GM12872 (cell line): ENCODE measurements around the gene SURF1.

ENCODE experiments used
- CTCF ChIP-seq: IDR thresholded peaks from 3 replicates; pipeline ENCODE4 v1.5.1; 2011; ENCODE audit warnings: low read depth, mild to moderate bottlenecking, low read length, moderate library complexity; ENCODE audit not compliant: insufficient read depth

Gene SURF1

GRCh38 chr9:133339641-133340040, 16.6 kb downstream of the SURF1 start:
- no peak for TF ChIP-seq CTCF

DNA sequence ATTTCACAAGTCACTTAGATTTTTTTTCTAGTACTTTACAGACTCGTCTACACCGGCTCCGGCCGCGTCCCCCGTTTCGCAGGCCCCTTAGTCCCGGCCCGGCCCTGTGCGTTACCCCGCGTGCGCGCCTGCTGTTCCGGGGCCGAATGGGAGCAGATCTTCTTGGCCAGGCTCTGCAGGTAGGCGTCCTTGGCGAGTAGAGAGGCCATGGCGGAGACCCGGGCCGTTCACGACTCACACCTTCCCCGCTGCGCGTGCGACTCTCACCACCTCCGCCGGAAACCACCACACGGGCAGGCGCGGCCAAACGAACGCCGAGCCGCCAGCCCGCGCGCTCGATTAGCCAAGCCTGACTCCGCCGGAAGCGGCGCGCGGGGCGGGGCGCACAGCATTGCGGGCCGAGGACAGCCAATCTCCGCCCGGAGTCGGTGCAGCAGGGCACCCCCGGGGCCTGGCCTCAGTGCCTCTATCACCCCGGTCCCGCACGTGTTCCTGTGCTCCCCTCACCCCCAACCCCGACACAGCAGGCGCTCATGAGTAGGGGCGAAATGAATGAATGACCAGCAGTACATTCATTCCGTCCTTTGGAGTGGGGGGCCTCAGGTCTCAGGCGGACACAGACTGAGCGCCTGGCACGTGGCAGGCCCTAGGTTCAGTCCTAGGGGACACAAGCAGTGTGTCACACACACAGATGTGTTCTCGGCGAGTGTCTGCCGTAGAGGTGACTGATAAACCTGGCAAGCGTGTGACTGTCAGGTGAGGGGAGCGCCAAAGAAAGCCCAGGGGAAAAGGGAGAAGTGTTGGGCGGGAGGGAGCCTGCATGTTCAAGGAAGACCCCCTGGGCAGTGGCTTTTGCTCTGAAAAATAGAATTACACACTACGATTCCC, 20.1 kb downstream of the SURF1 start, which contains the start of gene SURF6:
Gene SURF6 (minus strand): TSS at position 265 of the 888 bp plus-strand sequence. CDS start 56 bp downstream, at position 209.
- TF ChIP-seq CTCF: no peak

GRCh38 chr9:133334161-133334560, 22.1 kb downstream of the SURF1 start:
- no peak for TF ChIP-seq CTCF

GRCh38 chr9:133333566-133333965, 22.7 kb downstream of the SURF1 start:
- TF ChIP-seq CTCF: no peak

DNA sequence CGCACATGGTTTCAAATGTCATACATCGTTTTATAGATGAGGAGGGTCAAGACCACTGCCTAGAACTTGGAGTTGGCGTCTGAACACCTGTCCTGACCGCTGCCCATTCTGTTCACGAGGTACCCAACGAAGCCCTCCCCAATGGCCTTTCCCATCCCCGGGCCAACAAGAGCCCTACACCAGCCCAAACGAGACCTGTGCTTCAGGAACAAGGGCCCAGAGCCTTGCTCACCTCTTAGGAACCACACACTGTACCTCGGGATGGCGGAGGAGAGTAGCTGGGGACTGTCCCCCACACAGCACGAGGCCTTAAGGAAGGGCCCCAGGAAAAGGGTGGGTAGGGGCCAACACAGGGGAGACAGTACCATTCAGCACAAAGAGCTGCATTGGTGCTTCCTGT, 23.3 kb downstream of the SURF1 start:
- no peak for TF ChIP-seq CTCF

- TF ChIP-seq CTCF: no peak
Observed at GRCh38 chr9:133332381-133332730, 23.9 kb downstream of the SURF1 start.

DNA sequence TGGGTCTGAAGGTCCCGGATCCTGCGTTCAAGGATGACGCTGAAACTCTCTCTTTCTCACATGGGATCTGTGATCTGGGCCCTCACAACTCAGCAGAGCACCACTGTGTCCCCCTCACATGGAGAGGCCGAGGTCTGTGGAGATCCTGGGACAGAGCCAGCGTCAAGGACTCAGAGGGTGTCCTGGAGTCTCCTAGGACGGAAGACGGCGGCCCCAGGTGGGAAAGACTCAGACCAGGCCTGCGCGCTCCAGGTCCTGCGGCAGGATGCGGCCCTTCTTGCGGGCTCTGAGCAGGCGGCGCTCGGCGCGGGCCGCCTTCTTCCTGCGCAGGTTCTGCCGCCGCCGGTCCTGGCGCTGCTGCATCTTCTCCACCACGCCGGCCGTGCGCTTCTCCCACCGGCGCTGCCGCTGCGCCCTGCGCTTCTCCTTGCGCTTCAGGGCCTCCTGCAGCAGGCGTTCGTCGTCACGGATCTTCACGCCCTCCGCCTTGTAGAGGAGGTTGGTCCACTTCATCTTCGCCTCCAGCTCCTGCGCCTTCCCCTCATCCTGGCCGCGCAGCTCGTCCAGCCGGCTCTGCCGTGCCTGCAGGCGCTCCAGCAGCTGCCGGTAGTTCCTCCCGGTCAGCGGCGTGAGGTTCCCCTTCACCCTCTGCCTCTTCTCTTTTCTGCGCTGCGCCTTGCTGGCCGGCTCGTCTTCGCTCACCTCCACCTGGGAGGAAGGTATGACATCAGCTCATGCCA, 24.5 kb downstream of the SURF1 start:
- no peak for TF ChIP-seq CTCF
